Measurements from ENCODE around the gene PDCD6IP. TPM values are rescaled to one million over a fixed set of nuclear protein-coding genes. Genes with fewer than 3 reads are reported as not detected.
"Not testable (repeated sequence)": the region's sequence is repeated elsewhere in the genome, so short reads cannot be mapped to it uniquely, and the experiment has no call there.

PDCD6IP gene
- total and polyA plus RNA-seq, 2 donors (not counting 1 experiment from before 2014, with no cell fraction given) = 99.4 to 146 TPM

DNA sequence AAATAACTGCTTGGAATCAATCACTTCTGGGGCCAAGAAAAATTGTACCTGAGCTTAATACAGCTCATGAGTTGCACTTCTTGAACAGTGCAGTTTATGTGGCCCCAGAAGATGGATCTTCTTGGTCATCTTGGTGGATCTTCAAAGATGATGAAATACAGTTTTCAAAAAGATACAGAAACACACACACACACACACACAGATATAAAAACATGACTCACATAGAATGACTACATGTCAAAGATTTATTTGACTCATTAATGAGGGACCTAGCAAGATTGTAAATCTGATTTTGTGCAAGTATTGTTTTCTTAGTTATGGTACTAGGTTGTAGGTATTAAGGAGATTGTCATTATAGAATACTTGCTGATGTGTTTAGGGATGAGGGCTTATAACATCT is 32.6 kb downstream of the PDCD6IP start:
- DNase-seq (ENCODE audit: low read depth in 2 of 2) = peak in 1 of 2 donors; percentile 7
- Histone ChIP-seq H3K9ac (ENCODE audit: insufficient read depth, low read length) (no peak overlapping the region), H3K27me3 (ENCODE audit: control insufficient read depth, insufficient read depth, low read length) (no peaks in the 10 kb centered on the region), H3K27ac (ENCODE audit: insufficient read depth, low read length) (no peak overlapping the region), H3K9me3 (ENCODE audit: control insufficient read depth, insufficient read depth, low read depth, low read length) (no peaks in the 10 kb centered on the region), H3K79me2 (ENCODE audit: control insufficient read depth, insufficient read depth, low read length) (peaks cover 9% of the 10 kb centered on the region), H3K36me3 (ENCODE audit: control insufficient read depth, insufficient read depth, low read length) (no peaks in the 10 kb centered on the region), H2AFZ (ENCODE audit: low read length) (no peak overlapping the region), H3K4me2 (ENCODE audit: extremely low read depth, insufficient read depth, low read length) (no peak overlapping the region), H3K4me1 (ENCODE audit: control insufficient read depth, extremely low read depth, insufficient read depth, low read length) (no peaks in the 10 kb centered on the region), H3K4me3 (replicated peaks in 1 of 4; ENCODE audit: control extremely low read depth in 1 of 4, insufficient read depth in 1 of 4, low read depth in 3 of 4, low read length in 4 of 4) (no peak overlapping the region), H4K20me1 (ENCODE audit: control insufficient read depth, extremely low read depth, insufficient read depth, low read length) (no peaks in the 10 kb centered on the region)
- TF ChIP-seq EZH2 (IDR thresholded peaks at IDR 0.05; ENCODE audit: low read length, missing control alignments) = no peak

DNA sequence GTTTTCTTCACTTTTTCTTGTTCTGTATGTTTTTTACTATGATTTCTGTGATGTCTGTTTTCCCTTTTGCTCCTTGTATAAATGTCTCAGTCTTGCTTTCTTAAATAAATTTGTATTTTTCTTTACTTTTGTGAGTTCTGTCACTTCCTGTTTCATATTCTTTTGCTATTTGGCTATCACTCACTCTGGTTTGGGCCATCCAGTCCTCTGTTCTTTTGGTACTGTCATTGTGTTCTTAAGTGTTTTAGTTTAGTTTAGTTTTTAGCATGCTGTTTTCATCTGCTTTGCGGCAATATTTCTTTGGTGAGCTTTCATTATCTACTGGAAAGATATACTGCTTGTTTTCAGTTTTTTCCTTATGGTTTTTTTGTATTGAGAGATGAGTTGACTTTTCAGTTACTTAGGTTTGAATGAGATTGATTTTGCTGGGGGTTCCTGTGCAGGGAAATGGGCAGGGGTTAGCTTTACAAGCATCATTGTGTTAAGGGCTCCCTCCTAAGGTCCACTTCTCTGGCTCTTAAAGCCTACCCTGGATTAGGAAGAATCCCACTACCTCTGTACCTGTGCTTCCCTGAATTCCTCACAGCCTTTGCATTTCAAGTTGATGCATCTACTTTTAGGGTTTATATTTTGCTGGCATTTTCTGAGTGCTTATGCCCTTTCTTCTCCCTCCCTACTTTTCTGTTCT is 35.1 kb downstream of the PDCD6IP start:
- Histone ChIP-seq H4K20me1 (ENCODE audit: control insufficient read depth, extremely low read depth, insufficient read depth, low read length) (no peaks in the 10 kb centered on the region), H2AFZ (ENCODE audit: low read length) (no peak overlapping the region), H3K27me3 (ENCODE audit: control insufficient read depth, insufficient read depth, low read length) (no peaks in the 10 kb centered on the region), H3K79me2 (ENCODE audit: control insufficient read depth, insufficient read depth, low read length) (peaks cover 9% of the 10 kb centered on the region), H3K9me3 (ENCODE audit: control insufficient read depth, insufficient read depth, low read depth, low read length) (no peaks in the 10 kb centered on the region), H3K4me2 (ENCODE audit: extremely low read depth, insufficient read depth, low read length) (no peak overlapping the region), H3K4me1 (ENCODE audit: control insufficient read depth, extremely low read depth, insufficient read depth, low read length) (no peaks in the 10 kb centered on the region), H3K27ac (ENCODE audit: insufficient read depth, low read length) (no peak overlapping the region), H3K36me3 (ENCODE audit: control insufficient read depth, insufficient read depth, low read length) (no peaks in the 10 kb centered on the region), H3K4me3 (replicated peaks in 1 of 4; ENCODE audit: control extremely low read depth in 1 of 4, insufficient read depth in 1 of 4, low read depth in 3 of 4, low read length in 4 of 4) (no peak overlapping the region), H3K9ac (ENCODE audit: insufficient read depth, low read length) (no peak overlapping the region)
- no peak for TF ChIP-seq EZH2 (IDR thresholded peaks at IDR 0.05; ENCODE audit: low read length, missing control alignments)
- TF ChIP-seq, protein P1, sequence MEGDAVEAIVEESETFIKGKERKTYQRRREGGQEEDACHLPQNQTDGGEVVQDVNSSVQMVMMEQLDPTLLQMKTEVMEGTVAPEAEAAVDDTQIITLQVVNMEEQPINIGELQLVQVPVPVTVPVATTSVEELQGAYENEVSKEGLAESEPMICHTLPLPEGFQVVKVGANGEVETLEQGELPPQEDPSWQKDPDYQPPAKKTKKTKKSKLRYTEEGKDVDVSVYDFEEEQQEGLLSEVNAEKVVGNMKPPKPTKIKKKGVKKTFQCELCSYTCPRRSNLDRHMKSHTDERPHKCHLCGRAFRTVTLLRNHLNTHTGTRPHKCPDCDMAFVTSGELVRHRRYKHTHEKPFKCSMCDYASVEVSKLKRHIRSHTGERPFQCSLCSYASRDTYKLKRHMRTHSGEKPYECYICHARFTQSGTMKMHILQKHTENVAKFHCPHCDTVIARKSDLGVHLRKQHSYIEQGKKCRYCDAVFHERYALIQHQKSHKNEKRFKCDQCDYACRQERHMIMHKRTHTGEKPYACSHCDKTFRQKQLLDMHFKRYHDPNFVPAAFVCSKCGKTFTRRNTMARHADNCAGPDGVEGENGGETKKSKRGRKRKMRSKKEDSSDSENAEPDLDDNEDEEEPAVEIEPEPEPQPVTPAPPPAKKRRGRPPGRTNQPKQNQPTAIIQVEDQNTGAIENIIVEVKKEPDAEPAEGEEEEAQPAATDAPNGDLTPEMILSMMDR (conservative IDR thresholded peaks at IDR 0.05 in 1 of 2, IDR thresholded peaks at IDR 0.05 in 1 of 2; ENCODE audit: low read depth in 1 of 2, low read length in 2 of 2) = no peak
- no peak for DNase-seq (ENCODE audit: low read depth in 2 of 2)

DNA sequence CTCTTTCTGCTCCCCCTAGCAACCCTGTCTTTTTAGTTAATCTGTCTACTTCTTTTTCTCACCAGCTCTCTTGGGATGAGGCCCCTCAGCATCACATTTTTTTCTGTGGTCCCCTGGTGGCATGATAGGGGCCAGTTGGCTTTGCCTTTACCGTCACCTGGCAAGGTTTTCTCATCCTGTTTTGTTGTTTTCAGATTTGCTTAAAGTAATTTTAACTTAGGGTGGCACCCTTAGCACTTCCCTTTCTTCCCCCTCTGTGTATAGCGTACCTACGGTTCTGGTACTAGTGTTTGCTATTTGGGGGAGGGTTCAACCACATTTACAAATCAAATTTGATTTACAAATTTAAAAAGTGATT is 35.6 kb downstream of the PDCD6IP start:
- TF ChIP-seq EZH2 (IDR thresholded peaks at IDR 0.05; ENCODE audit: low read length, missing control alignments) = no peak
- TF ChIP-seq, protein P1 (conservative IDR thresholded peaks at IDR 0.05 in 1 of 2, IDR thresholded peaks at IDR 0.05 in 1 of 2; ENCODE audit: low read depth in 1 of 2, low read length in 2 of 2) = no peak
- peaks cover 9% of the 10 kb centered on the region for H3K79me2 ChIP-seq (ENCODE audit: control insufficient read depth, insufficient read depth, low read length)
- H2AFZ ChIP-seq (ENCODE audit: low read length) = no peak overlapping the region
- no peak for DNase-seq (ENCODE audit: low read depth in 2 of 2)
- H3K27me3 ChIP-seq (ENCODE audit: control insufficient read depth, insufficient read depth, low read length) = no peaks in the 10 kb centered on the region
- no peaks in the 10 kb centered on the region for H3K9me3 ChIP-seq (ENCODE audit: control insufficient read depth, insufficient read depth, low read depth, low read length)
- no peaks in the 10 kb centered on the region for H3K4me1 ChIP-seq (ENCODE audit: control insufficient read depth, extremely low read depth, insufficient read depth, low read length)
- H3K4me3 ChIP-seq (replicated peaks in 1 of 4; ENCODE audit: control extremely low read depth in 1 of 4, insufficient read depth in 1 of 4, low read depth in 3 of 4, low read length in 4 of 4) = no peak overlapping the region
- H3K4me2 ChIP-seq (ENCODE audit: extremely low read depth, insufficient read depth, low read length) = no peak overlapping the region
- no peak overlapping the region for H3K9ac ChIP-seq (ENCODE audit: insufficient read depth, low read length)
- H4K20me1 ChIP-seq (ENCODE audit: control insufficient read depth, extremely low read depth, insufficient read depth, low read length) = no peaks in the 10 kb centered on the region
- H3K36me3 ChIP-seq (ENCODE audit: control insufficient read depth, insufficient read depth, low read length) = no peaks in the 10 kb centered on the region
- H3K27ac ChIP-seq (ENCODE audit: insufficient read depth, low read length) = no peak overlapping the region

DNA sequence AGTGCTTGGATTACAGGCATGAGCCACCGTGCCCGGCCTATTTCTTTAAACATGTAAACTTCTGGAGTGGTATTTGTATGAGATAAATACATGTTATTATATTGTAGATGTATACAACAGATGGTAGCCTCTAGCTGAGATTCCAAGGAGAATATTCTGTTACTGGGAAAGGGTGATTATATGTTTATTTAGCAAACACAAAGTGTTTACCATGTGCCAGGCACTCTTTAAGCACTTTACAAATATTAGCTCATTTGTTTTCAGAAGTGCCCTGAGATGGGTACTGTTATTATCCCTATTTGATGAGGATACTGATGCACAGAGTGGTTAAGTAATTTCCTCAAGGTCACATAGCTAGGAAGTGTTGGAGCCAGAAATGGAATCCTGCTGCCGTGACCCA is 38.8 kb downstream of the PDCD6IP start:
- H3K27me3 ChIP-seq (ENCODE audit: control insufficient read depth, insufficient read depth, low read length); H3K36me3 ChIP-seq (ENCODE audit: control insufficient read depth, insufficient read depth, low read length); H3K4me1 ChIP-seq (ENCODE audit: control insufficient read depth, extremely low read depth, insufficient read depth, low read length); H3K9ac ChIP-seq (ENCODE audit: insufficient read depth, low read length); H4K20me1 ChIP-seq (ENCODE audit: control insufficient read depth, extremely low read depth, insufficient read depth, low read length); DNase-seq (ENCODE audit: low read depth in 2 of 2); H3K4me2 ChIP-seq (ENCODE audit: extremely low read depth, insufficient read depth, low read length); H2AFZ ChIP-seq (ENCODE audit: low read length); H3K4me3 ChIP-seq (replicated peaks in 1 of 4; ENCODE audit: control extremely low read depth in 1 of 4, insufficient read depth in 1 of 4, low read depth in 3 of 4, low read length in 4 of 4); H3K79me2 ChIP-seq (ENCODE audit: control insufficient read depth, insufficient read depth, low read length); H3K27ac ChIP-seq (ENCODE audit: insufficient read depth, low read length); H3K9me3 ChIP-seq (ENCODE audit: control insufficient read depth, insufficient read depth, low read depth, low read length): not testable (repeated sequence)
